ENCODE data around the gene CPB2. TPM values are rescaled to one million over a fixed set of nuclear protein-coding genes. Genes with fewer than 3 reads are reported as not detected.

CPB2 gene
- total and polyA plus RNA-seq, 9 of the 15 experiments (the other 6 are each of a cell fraction or from before 2014, with no cell fraction given) = 0.03 to 0.16 (median 0.07) TPM; not detected in 6

GRCh38 chr13:46022481-46022880 lies 82.4 kb downstream of the CPB2 start:
- ChIA-PET POLR2A (no interaction called here), CTCF (ENCODE audit: low intra/inter-chr PET ratio) (no interaction called here)
- Histone ChIP-seq H3K4me3 (no peak overlapping the region), H3K4me2 (ENCODE audit: insufficient read depth, low read length) (no peak overlapping the region), H3K79me2 (ENCODE audit: control insufficient read depth, insufficient read depth, low read length) (no peaks in the 10 kb centered on the region; the same call in 2 of the 3 replicates), H3K4me1 (replicated peaks in 1 of 2; ENCODE audit: control insufficient read depth in 2 of 2, insufficient read depth in 2 of 2, low read length in 2 of 2) (no peaks in the 10 kb centered on the region), H3K9ac (ENCODE audit: insufficient read depth in 1 of 2, low read depth in 2 of 2, low read length in 2 of 2) (no peak overlapping the region), H4K20me1 (replicated peaks; ENCODE audit: control insufficient read depth, insufficient read depth, low read length) (no peaks in the 10 kb centered on the region), H3K36me3 (ENCODE audit: control insufficient read depth, insufficient read depth, low read length) (peaks cover 22% of the 10 kb centered on the region; the same call in 2 of the 3 replicates), H3K27ac (ENCODE audit: extremely low read depth, low read depth, low read length) (no peak overlapping the region), H3K27me3 (ENCODE audit: control insufficient read depth in 2 of 2, insufficient read depth in 2 of 2, low read length in 2 of 2) (no peaks in the 10 kb centered on the region), H3K9me3 (replicated peaks; ENCODE audit: control insufficient read depth, insufficient read depth, low read depth, low read length) (no peaks in the 10 kb centered on the region), H3K9me1 (ENCODE audit: control insufficient read depth, insufficient read depth, low read length) (no peaks in the 10 kb centered on the region), H2AFZ (ENCODE audit: low read depth, low read length) (no peak overlapping the region)
- DNase-seq (ENCODE audit: extremely low read depth in 1 of 4, low spot score in 3 of 4) (no peak), FAIRE-seq (no peak), ATAC-seq (no peak)
- 97% methylated on average over 2 of the region's 2 CpGs for WGBS (ENCODE audit: insufficient coverage, low coverage, missing lambda C conversion rate)
- TF ChIP-seq KAT2B (IDR thresholded peaks at IDR 0.05; ENCODE audit: low read depth, low read length) = no peak
- TF ChIP-seq RUNX1 (IDR thresholded peaks at IDR 0.05; ENCODE audit: low read depth) = no peak
- TF ChIP-seq HDAC1 (IDR thresholded peaks at IDR 0.05) = no peak
- TF ChIP-seq, protein P1, sequence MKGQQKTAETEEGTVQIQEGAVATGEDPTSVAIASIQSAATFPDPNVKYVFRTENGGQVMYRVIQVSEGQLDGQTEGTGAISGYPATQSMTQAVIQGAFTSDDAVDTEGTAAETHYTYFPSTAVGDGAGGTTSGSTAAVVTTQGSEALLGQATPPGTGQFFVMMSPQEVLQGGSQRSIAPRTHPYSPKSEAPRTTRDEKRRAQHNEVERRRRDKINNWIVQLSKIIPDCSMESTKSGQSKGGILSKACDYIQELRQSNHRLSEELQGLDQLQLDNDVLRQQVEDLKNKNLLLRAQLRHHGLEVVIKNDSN (CRISPR knock-in tag; IDR thresholded peaks at IDR 0.05) = no peak
- TF ChIP-seq ILF3 (IDR thresholded peaks at IDR 0.05; ENCODE audit: borderline replicate concordance) = no peak
- TF ChIP-seq ZNF146 (CRISPR knock-in tag; IDR thresholded peaks at IDR 0.05; ENCODE audit: unreplicated experiment) = no peak
- TF ChIP-seq KDM4B (IDR thresholded peaks at IDR 0.05; ENCODE audit: borderline replicate concordance in 2 of 2, low read depth in 1 of 2) = no peak
- TF ChIP-seq GATAD2B (IDR thresholded peaks at IDR 0.05; ENCODE audit: borderline replicate concordance) = no peak
- TF ChIP-seq PCBP1 (IDR thresholded peaks at IDR 0.05; ENCODE audit: low read depth, low read length, poor library complexity, severe bottlenecking) = no peak
- no peak for TF ChIP-seq STAG1 (CRISPR knock-in tag; IDR thresholded peaks at IDR 0.05; ENCODE audit: borderline replicate concordance)
- TF ChIP-seq ATF7 (IDR thresholded peaks at IDR 0.05) = no peak
- no peak for TF ChIP-seq SIX5 (IDR thresholded peaks at IDR 0.05; ENCODE audit: borderline replicate concordance in 1 of 2, insufficient read depth in 1 of 2, low read depth in 1 of 2, low read length in 2 of 2)
- TF ChIP-seq NCOA6 (IDR thresholded peaks at IDR 0.05) = no peak
- no peak for TF ChIP-seq RNF2 (IDR thresholded peaks at IDR 0.05)
- TF ChIP-seq ZNF668 (CRISPR knock-in tag; IDR thresholded peaks at IDR 0.05) = no peak
- no peak for TF ChIP-seq ARID1B (IDR thresholded peaks at IDR 0.05)
- no peak for TF ChIP-seq TEAD1 (CRISPR knock-in tag; IDR thresholded peaks at IDR 0.05)
- in situ Hi-C loops (cut with MboI) = no loop called here
- intact Hi-C loops (cut with micrococcal nuclease) = no loop called here
- no TSS peak for BruUV-seq (replicated peaks)
